AG04450 (cell line): ENCODE data around the gene WBP2. TPM values are rescaled to one million over a fixed set of nuclear protein-coding genes. Genes with fewer than 3 reads are reported as not detected.

Experiments used
- CTCF ChIA-PET: fragments of 300-600, 350-600 bp; formaldehyde crosslinking; extraction: SDS; loops from one replicate; lab custom pipeline; 2022; ENCODE audit warnings: antibody characterized with exemption, inconsistent platforms; lab: Charles Lee
- POLR2A ChIA-PET: fragments of 350-600 bp; formaldehyde crosslinking; extraction: SDS; loops from one replicate; lab custom pipeline; 2021; ENCODE audit warnings: antibody characterized with exemption, inconsistent platforms; lab: Yijun Ruan, JAX
- DNase-seq: peaks from one replicate; pipeline ENCODE4 v3.0.0-alpha.2; 2011; ENCODE audit warnings: low read depth, low spot score
- H3K27ac ChIP-seq: one replicate; pipeline ENCODE4 v1.5.1; 2012; ENCODE audit warnings: low read depth, low read length, control low read depth
- H3K27me3 ChIP-seq: one replicate; pipeline ENCODE4 v1.6.0; 2012; ENCODE audit warnings: low read length; ENCODE audit not compliant: control insufficient read depth, insufficient read depth
- H3K4me3 ChIP-seq: 2 replicates; pipeline ENCODE4 v1.5.1; 2011; ENCODE audit warnings: mild to moderate bottlenecking, low read depth, low read length, control low read depth
- H3K9me3 ChIP-seq: 2 replicates; pipeline ENCODE4 v1.5.1; 2012; ENCODE audit warnings: low read length; ENCODE audit not compliant: control insufficient read depth, insufficient read depth
- CTCF ChIP-seq: IDR thresholded peaks from 2 replicates; pipeline ENCODE4 v1.5.1; 2011; ENCODE audit warnings: low read depth, low read length, control low read depth, inconsistent platforms
- polyA plus RNA-seq: library from polyadenylated mRNA; depleted of rRNA; stranded (reverse); fragments of >200 nt; gene quantifications from 2 replicates; pipeline ENCODE4 v1.2.3, GENCODE V29; 2011

Gene WBP2
- polyA plus RNA-seq, 1 experiment = 35.3 TPM

DNA sequence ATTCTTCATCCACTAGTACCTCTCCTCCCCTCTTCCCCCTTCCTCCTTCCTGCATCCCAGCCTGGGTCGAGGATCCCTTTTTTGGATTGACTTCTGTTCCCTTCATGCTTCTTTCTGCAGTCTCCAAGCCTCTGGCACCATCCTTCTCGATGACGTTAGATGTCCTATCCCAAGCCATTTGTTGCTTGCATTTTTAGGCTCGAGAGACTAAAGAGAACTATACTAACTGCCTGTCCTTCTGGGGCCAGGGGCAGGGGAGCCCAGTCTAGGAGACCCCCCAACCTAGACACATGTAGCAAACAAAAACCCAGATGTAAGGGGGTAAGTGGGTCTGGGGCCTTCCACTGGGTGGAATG lies 46.6 kb downstream of the WBP2 start:
- no peaks in the 10 kb centered on the region for H3K27me3 ChIP-seq
- no peak for DNase-seq
- H3K4me3 ChIP-seq = no peak overlapping the region
- no peak overlapping the region for H3K27ac ChIP-seq
- no peak for TF ChIP-seq CTCF
- POLR2A ChIA-PET = no interaction called here
- CTCF ChIA-PET = interaction anchor here (1.2 to 2.9 kb wide), 2 partner anchors 22 to 25 kb away, joined by 3 to 9 read pairs; no protein-coding TSS in a partner anchor
- no peaks in the 10 kb centered on the region for H3K9me3 ChIP-seq

GRCh38 chr17:75807861-75808260 lies 47.3 kb downstream of the WBP2 start:
- Histone ChIP-seq H3K9me3 (no peaks in the 10 kb centered on the region), H3K4me3 (no peak overlapping the region), H3K27me3 (no peaks in the 10 kb centered on the region), H3K27ac (no peak overlapping the region)
- POLR2A ChIA-PET = no interaction called here
- DNase-seq = no peak
- CTCF ChIA-PET = interaction anchor here (0.6 to 2.9 kb wide), 4 partner anchors 19 to 495 kb away, joined by 3 to 9 read pairs (median 4); no protein-coding TSS in a partner anchor
- TF ChIP-seq CTCF = no peak

DNA sequence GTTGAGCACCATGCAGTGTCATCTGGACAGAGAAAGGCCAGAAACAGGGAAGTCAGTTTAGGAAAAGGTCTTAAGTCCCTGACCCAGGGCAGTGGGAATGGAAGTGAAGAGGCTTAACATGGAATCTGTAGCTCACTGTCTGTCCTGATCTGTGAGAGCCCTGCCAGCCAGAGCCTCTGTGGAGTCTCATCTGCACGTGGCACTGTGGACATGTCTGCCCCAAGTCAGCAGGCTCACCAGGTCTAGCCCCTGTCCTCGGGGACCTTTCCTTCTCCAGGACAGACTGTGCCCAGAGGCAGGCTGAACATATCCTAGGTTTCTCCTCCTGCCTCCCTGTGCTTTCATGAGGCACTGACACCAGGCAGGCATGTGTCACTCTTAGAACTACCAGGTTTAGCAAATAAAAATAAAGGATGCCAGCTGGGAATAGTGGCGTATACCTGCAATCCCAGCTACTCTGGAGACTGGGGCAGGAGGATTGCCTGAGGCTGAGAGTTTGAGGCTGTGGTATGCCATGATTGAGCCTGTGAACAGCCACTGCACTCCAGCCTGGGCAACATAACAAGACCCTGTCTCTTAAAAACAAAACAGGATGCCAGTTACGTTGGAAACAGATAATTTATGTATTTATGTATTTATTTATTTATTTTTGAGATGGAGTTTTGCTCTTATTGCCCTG lies 48.2 kb downstream of the WBP2 start:
- no peak for DNase-seq
- CTCF ChIA-PET = interaction anchor here (1.1 to 2.9 kb wide), 2 partner anchors 24 to 39 kb away, joined by 3 to 9 read pairs; no protein-coding TSS in a partner anchor

GRCh38 chr17:75803883-75804282 lies 51.3 kb downstream of the WBP2 start:
- DNase-seq = no peak
- POLR2A ChIA-PET = interaction anchor here (0.7 kb wide), 1 partner anchor 24 kb away, joined by 4 read pairs; no protein-coding TSS in a partner anchor
- CTCF ChIA-PET = interaction anchor here (0.7 to 1.0 kb wide), 2 partner anchors 44 to 54 kb away, joined by 3 to 4 read pairs; no protein-coding TSS in a partner anchor

More for the DNA sequence above, 48.2 kb downstream of the WBP2 start:
- Histone ChIP-seq H3K9me3 (no peaks in the 10 kb centered on the region), H3K27ac (peak overlapping the region; percentile 11), H3K4me3 (no peak overlapping the region), H3K27me3 (no peaks in the 10 kb centered on the region)
- POLR2A ChIA-PET = no interaction called here
- no peak for TF ChIP-seq CTCF

More at GRCh38 chr17:75803883-75804282, 51.3 kb downstream of the WBP2 start:
- no peak overlapping the region for H3K27ac ChIP-seq
- H3K27me3 ChIP-seq = no peaks in the 10 kb centered on the region
- no peak overlapping the region for H3K4me3 ChIP-seq
- no peak for TF ChIP-seq CTCF
- H3K9me3 ChIP-seq = no peaks in the 10 kb centered on the region
